OCI-LY1 (cell line): Measurements from ENCODE around the gene ST6GALNAC2.

Experiments used
- CTCF ChIP-seq: fragments of 200-600 bp; sonication (generic), shearing (Covaris generic); IDR thresholded peaks from 2 replicates; pipeline ENCODE4 v1.5.1; 2017; ENCODE audit warnings: mild to moderate bottlenecking, antibody characterized with exemption, low read length, moderate library complexity, mixed read lengths
- EZH2 ChIP-seq: fragments of 200-600 bp; sonication (generic), shearing (Covaris generic); IDR thresholded peaks from 2 replicates; pipeline ENCODE4 v1.8.0; 2017; ENCODE audit warnings: borderline replicate concordance, mixed run types, mild to moderate bottlenecking, antibody characterized with exemption, low read length, moderate library complexity, mixed read lengths

- TF ChIP-seq EZH2 (no peak), CTCF (no peak)
Measured at GRCh38 chr17:76570457-76570856, 15.2 kb downstream of the ST6GALNAC2 start.
